ENCODE data around the gene SLX4IP.

DNA sequence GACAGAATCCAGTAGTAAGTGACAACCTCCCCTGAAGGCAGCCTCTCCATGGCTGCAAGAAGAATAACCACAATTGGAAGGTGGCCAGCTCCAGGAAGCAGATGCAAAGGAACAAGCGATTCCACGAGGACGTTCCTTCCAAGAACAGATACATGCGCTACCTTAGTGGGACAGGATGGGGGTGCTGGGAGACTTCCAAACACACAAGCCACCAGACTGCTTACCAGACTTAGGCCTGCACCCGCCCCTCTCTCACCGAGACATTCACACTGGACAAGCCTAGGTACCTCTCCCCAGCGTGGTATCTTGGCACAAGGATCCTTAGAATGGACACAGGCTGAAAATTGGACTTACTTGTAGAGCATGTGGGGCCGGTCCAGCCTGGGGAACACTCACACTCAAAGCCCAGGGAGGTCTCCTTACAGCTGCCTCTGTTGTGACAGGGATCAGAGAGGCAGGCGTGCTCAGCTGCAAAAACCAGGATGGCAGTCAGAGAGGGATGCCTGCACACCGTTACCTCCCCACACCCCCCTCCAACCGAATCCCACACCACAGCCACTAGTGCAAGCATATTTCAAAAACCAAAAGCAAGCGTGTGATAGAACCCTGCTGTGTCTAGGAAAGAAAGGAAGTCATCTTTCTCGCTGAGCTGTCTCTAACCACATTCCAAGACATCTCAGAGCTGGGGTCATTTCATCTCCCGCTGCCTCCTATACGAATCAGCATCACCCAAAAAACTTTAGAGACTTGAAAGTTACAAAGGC is 216.3 kb downstream of the SLX4IP start:
- TF ChIP-seq, protein P1, sequence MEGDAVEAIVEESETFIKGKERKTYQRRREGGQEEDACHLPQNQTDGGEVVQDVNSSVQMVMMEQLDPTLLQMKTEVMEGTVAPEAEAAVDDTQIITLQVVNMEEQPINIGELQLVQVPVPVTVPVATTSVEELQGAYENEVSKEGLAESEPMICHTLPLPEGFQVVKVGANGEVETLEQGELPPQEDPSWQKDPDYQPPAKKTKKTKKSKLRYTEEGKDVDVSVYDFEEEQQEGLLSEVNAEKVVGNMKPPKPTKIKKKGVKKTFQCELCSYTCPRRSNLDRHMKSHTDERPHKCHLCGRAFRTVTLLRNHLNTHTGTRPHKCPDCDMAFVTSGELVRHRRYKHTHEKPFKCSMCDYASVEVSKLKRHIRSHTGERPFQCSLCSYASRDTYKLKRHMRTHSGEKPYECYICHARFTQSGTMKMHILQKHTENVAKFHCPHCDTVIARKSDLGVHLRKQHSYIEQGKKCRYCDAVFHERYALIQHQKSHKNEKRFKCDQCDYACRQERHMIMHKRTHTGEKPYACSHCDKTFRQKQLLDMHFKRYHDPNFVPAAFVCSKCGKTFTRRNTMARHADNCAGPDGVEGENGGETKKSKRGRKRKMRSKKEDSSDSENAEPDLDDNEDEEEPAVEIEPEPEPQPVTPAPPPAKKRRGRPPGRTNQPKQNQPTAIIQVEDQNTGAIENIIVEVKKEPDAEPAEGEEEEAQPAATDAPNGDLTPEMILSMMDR (conservative IDR thresholded peaks at IDR 0.05 in 1 of 2, IDR thresholded peaks at IDR 0.05 in 1 of 2; ENCODE audit: low read depth in 1 of 2, low read length in 2 of 2) = no peak
- TF ChIP-seq EZH2 (IDR thresholded peaks at IDR 0.05; ENCODE audit: low read length, missing control alignments) = no peak
